Adrenal gland (tissue), 12 donors: ENCODE results near the gene TRRAP. TPM values are rescaled to one million over a fixed set of nuclear protein-coding genes. Genes with fewer than 3 reads are reported as not detected.

Experiments used
- DNase-seq, 7 donors: peaks; one replicate each; pipeline ENCODE4 v3.0.0-alpha.2; 2019 to 2020
- H3K27ac ChIP-seq, 5 donors: fragments of 200-600 bp; sonication (generic) in 4 of 5; 1 replicate in 3 of 5; 2 replicates in 2 of 5; pipeline versions ENCODE4 v1.5.1 to v1.8.0; 2016 to 2020; ENCODE audit warnings: mild to moderate bottlenecking in 1 of 5
- H3K27me3 ChIP-seq: fragments of 200-600 bp; 2 replicates; pipeline ENCODE4 v1.8.0; 2021
- H3K36me3 ChIP-seq, 2 donors: fragments of 200-600 bp; replicated peaks in 1 of 2; 1 replicate in 1 of 2; 2 replicates in 1 of 2; pipeline versions ENCODE4 v1.5.1 to v1.8.0; 2018 to 2022
- H3K4me1 ChIP-seq, 2 donors: fragments of 200-600 bp; replicated peaks in 1 of 2; 1 replicate in 1 of 2; 2 replicates in 1 of 2; pipeline versions ENCODE4 v1.5.1 to v1.8.0; 2018 to 2021
- H3K4me3 ChIP-seq, 4 donors: fragments of 200-600 bp; sonication (generic) in 3 of 4; one replicate each; pipeline ENCODE4 v1.5.1; 2016 to 2018
- H3K9me3 ChIP-seq, 3 donors: fragments of 200-600 bp; sonication (generic) in 1 of 3; replicated peaks in 1 of 3; 1 replicate in 2 of 3; 2 replicates in 1 of 3; pipeline versions ENCODE4 v1.5.1 to v1.8.0; 2016 to 2021
- CTCF ChIP-seq, 6 experiments: fragments of 450-650 bp in 4 of 6; fragments of 200-600 bp in 2 of 6; sonication (generic) in 1 of 6; IDR thresholded peaks; 1 replicate in 5 of 6; 2 replicates in 1 of 6; pipeline versions ENCODE4 v1.5.1 to v1.8.0; 2016 to 2021; ENCODE audit warnings: antibody characterized with exemption in 6 of 6, mild to moderate bottlenecking in 2 of 6, moderate library complexity in 1 of 6
- POLR2A ChIP-seq, 2 donors: fragments of 450-650 bp; IDR thresholded peaks; one replicate each; pipeline ENCODE4 v1.6.1; 2017; ENCODE audit warnings: antibody characterized with exemption in 2 of 2, mild to moderate bottlenecking in 2 of 2, moderate library complexity in 1 of 2
- WGBS, 4 donors: extraction: QIAGEN DNeasy Blood & Tissue Kit in 2 of 4; methylation state at CpG; one replicate each; pipeline versions ENCODE4 v1.1.5 to v1.1.7; 2013 to 2017; 5-methylcytosine and 5-hydroxymethylcytosine counted together
- intact Hi-C, 2 donors: fragments of 100-400 bp; cut with DNase I; formaldehyde crosslinking; loops; one replicate each; pipeline versions ENCODE4 v1.14.1 to v1.15.0; 2022 to 2023
- polyA plus RNA-seq, 3 donors: library from polyadenylated mRNA; stranded (reverse); fragments of 200-250 nt in 2 of 3; fragments of 350-450 nt in 1 of 3; fragmentation: Illumina TruSeq in 1 of 3; extraction: RNeasy Lipid Tissue Mini Kit (QIAGEN cat#74804) in 1 of 3; gene quantifications; one replicate each; pipeline ENCODE4 v1.2.3, GENCODE V29; 2013 to 2014
- total RNA-seq, 9 donors: library from RNA; depleted of rRNA in 4 of 9; stranded (reverse); fragments of >200 nt in 4 of 9; fragments of 120-200 nt in 1 of 9; fragmentation: NEBNext Ultra II Directional in 1 of 9; extraction: Animal tissue kit (Norgen Biotek cat#: 25700) in 1 of 9; gene quantifications; one replicate each; pipeline versions ENCODE4 v1.1.0 to v1.2.4, GENCODE V29; 2013 to 2023
- donor health status: healthy with polysubstance abuse.
- donor health status: Bipolar disorder and iron deficiency.
- donor health status: DM: yes; HTN: yes; CAD: no.
- donor health status: DM: no; HTN: no; CAD: no.
- donor health status: DM: no; HTN: no; CAD: no.
- donor health status: DM: yes; HTN: yes; CAD: no.

TRRAP gene
- total and polyA plus RNA-seq, 12 donors = 11.8 to 43.0 (median 30.9) TPM

DNA sequence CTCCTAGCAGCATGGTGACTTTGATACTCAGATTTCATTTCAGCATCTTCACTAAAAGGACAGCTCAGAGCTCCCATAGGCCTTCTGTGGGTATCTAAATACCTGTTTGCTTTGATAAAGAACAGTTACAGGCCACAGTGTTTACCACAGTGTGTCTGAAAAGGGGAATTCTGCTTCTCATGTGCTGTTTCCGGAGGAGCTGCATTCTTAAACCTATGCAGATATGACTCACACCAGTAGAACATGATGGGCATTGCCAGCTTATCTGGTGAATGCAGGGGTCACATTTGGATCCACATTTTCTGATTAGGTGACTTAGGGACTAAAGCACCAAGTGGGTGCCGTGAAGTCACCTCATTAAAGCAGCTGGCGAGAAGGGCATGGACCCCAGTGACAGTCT, 52.6 kb downstream of the TRRAP start:
- H3K27me3 ChIP-seq = no peaks in the 10 kb centered on the region
- TF ChIP-seq POLR2A (IDR thresholded peaks at IDR 0.05) (no peak), CTCF (IDR thresholded peaks at IDR 0.05) (no peak)
- no peak overlapping the region for H3K4me3 ChIP-seq
- H3K27ac ChIP-seq = no peak overlapping the region
- H3K9me3 ChIP-seq = no peaks in the 10 kb centered on the region
- WGBS, 4 donors = 83 to 93% (median 90%) methylated on average over 1 to 3 of the region's 3 CpGs
- peaks cover 0 to 100% of the 10 kb centered on the region in 2 donors for H3K36me3 ChIP-seq
- intact Hi-C loops = no loop called here
- DNase-seq = no peak
- H3K4me1 ChIP-seq = no peaks in the 10 kb centered on the region

DNA sequence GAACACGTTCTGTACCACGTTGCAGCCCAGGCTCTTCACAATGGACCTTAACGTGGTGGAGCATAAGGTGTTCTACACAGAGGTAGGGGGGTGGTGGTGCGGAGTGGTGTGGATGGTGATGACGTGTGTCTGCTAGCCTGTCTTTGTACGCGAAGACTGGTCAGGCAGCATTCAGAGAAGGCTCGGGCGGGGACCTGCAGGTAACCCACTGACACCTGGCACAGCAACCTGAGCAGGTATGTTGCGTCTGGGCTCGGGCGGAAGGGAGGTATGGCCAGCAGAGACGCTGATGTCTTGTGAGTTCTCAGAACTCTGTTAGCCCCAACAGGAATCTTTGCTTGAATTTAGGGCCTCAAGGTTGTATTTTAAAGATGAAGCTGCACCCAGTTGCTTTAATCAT, 55.0 kb downstream of the TRRAP start:
- H3K4me3 ChIP-seq = no peak overlapping the region
- H3K27me3 ChIP-seq = no peaks in the 10 kb centered on the region
- no peaks in the 10 kb centered on the region for H3K9me3 ChIP-seq
- no peak for TF ChIP-seq POLR2A (IDR thresholded peaks at IDR 0.05)
- TF ChIP-seq CTCF (IDR thresholded peaks at IDR 0.05) = no peak
- WGBS, 4 donors = 90 to 95% (median 93%) methylated on average over 10 to 13 of the region's 13 CpGs
- peak in 1 of 7 donors; percentile 43 for DNase-seq
- no peaks in the 10 kb centered on the region for H3K4me1 ChIP-seq
- no peak overlapping the region for H3K27ac ChIP-seq
- intact Hi-C loops = no loop called here
- peaks cover 0 to 100% of the 10 kb centered on the region in 2 donors for H3K36me3 ChIP-seq

- intact Hi-C loops = no loop called here
- Histone ChIP-seq H3K9me3 (no peaks in the 10 kb centered on the region), H3K4me1 (no peaks in the 10 kb centered on the region), H3K27ac (no peak overlapping the region), H3K36me3 (peaks cover 0 to 99% of the 10 kb centered on the region in 2 donors), H3K4me3 (no peak overlapping the region), H3K27me3 (no peaks in the 10 kb centered on the region)
- WGBS, 4 donors = 78 to 96% (median 90%) methylated on average over 3 of the region's 3 CpGs
- peak in 1 of 7 donors; percentile 21 for DNase-seq
- no peak for TF ChIP-seq POLR2A (IDR thresholded peaks at IDR 0.05)
- TF ChIP-seq CTCF (IDR thresholded peaks at IDR 0.05) = no peak
These were observed 55.9 kb downstream of the TRRAP start for GRCh38 chr7:98934267-98934666.

DNA sequence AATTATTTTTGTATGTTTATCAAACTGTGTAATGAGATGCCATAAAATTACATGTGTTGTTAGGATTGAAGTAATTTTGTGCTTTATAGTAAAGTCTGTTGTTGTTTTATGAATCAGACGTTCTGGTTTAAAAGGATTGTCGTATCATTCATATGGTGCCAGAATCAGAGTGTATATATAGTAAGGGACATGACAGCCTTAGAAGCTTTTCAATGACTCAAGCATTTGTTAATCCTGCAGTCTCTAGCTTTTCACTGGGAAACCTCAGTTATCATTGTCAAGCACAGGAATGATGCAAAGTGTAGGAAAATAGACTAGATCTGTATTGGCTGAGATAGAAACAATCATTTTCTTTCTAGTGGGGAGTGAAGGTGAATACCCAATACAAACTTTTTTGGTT, 57.5 kb downstream of the TRRAP start:
- no peak for TF ChIP-seq POLR2A (IDR thresholded peaks at IDR 0.05)
- intact Hi-C loops = no loop called here
- no peaks in the 10 kb centered on the region for H3K9me3 ChIP-seq
- H3K36me3 ChIP-seq = peaks cover 0 to 99% of the 10 kb centered on the region in 2 donors
- WGBS, 4 donors = 80 to 89% (median 85%) methylated on average over 2 of the region's 2 CpGs
- no peaks in the 10 kb centered on the region for H3K4me1 ChIP-seq
- DNase-seq = no peak
- H3K27me3 ChIP-seq = no peaks in the 10 kb centered on the region
- H3K4me3 ChIP-seq = no peak overlapping the region
- H3K27ac ChIP-seq = no peak overlapping the region

GRCh38 chr7:98943336-98943735, 65.0 kb downstream of the TRRAP start:
- DNase-seq = peak in 1 of 7 donors; percentile 15
- no peaks in the 10 kb centered on the region for H3K9me3 ChIP-seq
- 75 to 79% (median 77%) methylated on average over 6 of the region's 6 CpGs for WGBS, 4 donors
- H3K4me1 ChIP-seq = no peaks in the 10 kb centered on the region
- intact Hi-C loops = no loop called here
- H3K36me3 ChIP-seq = peaks cover 0 to 65% of the 10 kb centered on the region in 2 donors
- TF ChIP-seq POLR2A (IDR thresholded peaks at IDR 0.05) (no peak), CTCF (IDR thresholded peaks at IDR 0.05) (no peak)
- H3K27ac ChIP-seq = no peak overlapping the region
- no peaks in the 10 kb centered on the region for H3K27me3 ChIP-seq
- H3K4me3 ChIP-seq = no peak overlapping the region
